ENCODE measurements around the gene SLC7A10.
"Not testable (repeated sequence)": the region's sequence is repeated elsewhere in the genome, so short reads cannot be mapped to it uniquely, and the experiment has no call there.

SLC7A10 gene

DNA sequence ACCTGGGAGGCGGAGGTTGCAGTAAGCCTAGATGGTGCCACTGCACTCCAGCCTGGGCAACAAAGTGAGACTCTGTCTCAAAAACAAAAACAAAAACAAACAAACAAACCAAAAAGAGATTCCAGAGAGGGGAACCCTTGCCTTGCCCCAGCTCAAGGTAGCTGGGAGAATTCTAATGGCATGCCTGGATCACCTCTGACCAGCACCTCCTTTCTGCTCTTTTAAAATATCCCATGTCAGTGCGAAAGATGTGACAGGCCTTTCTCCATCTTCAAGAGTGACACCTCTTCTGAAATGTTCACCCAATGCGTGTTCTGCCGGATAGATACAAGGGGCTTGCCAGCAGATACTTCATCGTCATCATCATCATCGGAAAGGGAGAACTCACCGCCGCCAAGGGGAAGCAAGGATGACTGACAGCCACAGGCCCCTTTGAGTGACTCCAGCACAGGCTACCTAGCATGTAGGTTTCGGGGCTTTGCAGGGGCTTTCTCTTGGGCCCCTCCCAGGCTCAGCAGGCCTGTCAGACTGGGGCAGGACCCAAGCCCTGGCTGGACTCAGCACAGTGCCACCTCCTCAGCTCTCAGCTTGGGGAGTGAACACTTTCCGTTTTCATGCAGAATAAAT lies 50.4 kb downstream of the SLC7A10 start:
- no peak for DNase-seq

DNA sequence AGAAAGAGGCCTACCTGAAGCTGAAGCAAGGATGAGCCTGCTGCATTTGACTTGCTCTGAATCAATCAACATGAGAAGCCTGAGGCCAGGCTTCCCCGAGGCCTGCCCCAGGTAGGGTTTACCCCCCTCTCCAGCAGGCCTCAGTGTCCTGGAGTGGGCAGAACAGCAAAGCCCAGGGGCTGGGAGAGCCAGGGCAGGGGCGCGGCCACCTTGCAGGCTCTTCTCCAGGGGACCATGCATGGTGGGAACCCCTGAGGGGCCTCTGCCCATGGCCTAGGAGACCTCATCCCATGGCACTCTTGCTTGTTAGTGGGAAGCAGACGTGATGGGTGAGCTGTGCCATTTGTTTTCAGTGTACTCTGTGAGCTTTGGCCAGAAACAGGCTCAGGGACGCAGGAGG lies 51.5 kb downstream of the SLC7A10 start:
- DNase-seq, result no peak

DNA sequence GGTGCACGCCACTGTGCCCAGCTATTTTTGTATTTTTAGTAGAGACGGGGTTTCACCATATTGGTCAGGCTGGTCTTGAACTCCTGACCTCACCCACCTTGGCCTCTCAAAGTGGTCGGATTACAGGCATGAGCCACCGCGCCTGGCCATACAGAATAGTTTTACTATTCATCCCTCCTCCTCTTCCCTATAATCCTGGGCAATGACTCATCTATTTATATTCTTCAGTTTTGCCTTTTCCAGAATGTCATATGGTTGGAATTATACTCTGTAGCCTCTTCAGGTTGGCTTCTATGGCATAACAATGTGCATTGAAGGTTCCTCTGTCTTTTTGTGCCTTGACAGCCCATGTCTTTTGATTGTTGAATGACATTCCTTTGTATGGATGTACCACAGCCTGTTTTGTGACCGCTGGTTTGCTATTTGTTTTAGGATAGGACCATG lies 53.7 kb downstream of the SLC7A10 start:
- no peak for DNase-seq

DNA sequence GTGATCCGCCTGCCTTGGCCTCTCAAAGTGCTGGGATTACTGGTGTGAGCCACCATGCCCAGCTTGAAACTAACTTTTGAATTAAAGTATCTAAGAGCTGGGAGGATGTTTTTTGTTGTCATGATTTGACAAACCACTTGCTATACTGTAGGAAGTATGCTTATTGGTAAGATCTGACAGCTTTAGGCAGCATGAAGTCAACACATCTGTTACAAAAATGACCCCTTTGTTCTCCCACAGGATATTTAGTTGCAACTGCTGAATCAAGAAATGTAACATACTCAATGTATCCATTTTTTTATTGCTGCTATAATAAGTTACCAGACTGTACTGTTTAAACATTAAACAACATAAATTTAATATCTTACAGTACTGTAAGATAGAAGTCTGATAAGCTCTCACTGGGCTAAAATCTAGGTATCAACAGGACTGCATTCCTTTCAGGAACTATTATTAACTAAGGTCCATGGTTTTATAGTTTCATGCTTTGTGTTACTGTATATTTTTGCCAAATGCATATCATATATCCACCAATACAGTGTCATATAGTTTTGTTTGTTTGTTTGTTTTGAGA lies 54.3 kb downstream of the SLC7A10 start:
- no peak for DNase-seq

DNA sequence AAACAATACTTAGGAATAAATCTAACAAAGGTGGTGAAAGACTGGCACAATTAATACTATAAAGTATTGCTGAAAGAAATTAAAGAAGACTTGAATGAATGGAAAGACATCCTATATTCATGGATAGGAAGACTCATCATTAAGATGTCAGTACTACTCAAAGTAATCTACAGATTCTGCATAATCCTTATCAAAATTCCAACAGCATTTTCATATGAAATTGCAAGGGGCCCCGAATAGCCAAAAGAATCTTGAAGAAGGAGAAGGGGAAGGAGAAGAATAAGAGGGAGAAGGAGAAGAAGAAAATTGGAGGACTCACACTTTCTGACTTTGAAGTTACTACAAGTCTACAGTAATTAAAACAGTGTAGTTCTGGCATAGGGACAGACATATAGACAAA lies 57.1 kb downstream of the SLC7A10 start:
- DNase-seq, result no peak

DNA sequence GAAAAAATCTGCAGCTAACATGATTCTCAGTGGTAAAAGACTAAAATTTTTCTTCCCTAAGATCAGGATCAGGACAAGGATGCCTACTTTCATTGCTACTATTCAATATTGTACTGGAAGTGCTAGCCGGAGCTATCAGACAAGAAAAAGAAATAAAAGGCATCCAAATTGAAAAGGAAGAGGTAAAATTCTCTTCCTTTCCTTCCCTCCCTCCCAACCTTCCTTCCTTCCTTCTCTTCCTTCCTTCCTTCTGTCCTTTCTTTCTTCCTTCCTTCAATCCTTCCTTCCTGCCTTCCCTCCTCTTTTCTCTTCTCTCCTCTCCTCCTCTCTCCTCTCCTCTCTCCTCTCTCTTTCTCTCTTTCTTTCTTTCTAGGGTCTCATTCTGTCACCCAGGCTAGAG lies 58.2 kb downstream of the SLC7A10 start:
- no peak for DNase-seq

DNA sequence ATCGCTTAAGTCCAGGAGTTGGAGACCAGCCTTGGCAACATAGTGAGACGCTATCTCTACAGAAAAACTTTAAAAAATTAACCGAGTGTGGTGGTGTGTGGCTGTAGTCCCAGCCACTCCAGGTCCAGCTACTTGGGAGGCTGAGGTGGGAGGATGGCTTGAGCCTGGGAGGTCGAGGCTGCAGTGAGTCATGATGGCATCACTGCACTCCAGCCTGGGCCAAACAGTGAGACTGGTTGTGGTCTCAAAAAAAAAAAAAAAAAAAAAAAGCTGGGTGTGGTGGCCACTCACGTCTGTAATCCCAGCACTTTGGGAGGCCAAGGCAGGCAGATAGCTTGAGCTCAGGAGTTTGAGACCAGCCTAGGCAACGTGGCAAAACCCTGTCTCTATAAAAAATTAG lies 59.6 kb downstream of the SLC7A10 start:
- not testable (repeated sequence) for DNase-seq

DNA sequence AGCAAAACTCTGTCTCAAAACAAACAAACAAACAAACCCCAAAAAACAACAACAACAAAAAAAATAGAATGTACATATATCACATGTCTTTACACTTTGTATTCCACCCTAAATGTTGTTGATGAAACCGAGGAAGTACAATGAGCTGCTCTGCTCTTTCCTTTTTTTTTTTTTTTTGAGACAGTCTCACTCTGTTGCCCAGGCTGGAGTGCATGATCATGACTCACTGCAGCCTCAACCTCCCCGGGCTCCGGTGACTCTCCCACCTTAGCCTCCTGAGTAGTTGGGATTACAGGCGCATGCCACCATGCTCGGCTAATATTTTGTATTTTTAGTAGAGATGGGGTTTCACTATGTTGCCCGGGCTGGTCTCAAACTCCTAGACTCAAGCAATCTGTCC lies 62.2 kb downstream of the SLC7A10 start:
- DNase-seq, result no peak

DNA sequence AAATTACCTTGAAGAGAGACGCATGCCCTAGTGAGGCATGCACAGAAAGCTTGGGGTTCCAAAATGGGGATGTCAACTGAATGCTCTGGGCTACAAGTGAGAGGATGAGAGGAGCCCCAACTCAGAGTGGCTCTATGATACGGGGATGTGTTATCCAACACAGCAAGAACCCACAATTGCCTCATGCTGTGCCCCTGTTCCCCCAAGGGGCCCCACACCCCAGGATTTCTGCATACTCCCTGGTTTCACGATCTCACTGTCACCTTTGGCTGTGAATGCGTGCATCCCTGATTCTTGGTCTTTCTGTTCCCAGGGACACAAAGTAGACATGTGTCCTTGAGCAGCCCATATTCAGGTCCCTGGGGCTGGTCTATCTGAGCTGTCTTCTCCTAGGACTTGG lies 64.4 kb downstream of the SLC7A10 start:
- DNase-seq, result no peak

DNA sequence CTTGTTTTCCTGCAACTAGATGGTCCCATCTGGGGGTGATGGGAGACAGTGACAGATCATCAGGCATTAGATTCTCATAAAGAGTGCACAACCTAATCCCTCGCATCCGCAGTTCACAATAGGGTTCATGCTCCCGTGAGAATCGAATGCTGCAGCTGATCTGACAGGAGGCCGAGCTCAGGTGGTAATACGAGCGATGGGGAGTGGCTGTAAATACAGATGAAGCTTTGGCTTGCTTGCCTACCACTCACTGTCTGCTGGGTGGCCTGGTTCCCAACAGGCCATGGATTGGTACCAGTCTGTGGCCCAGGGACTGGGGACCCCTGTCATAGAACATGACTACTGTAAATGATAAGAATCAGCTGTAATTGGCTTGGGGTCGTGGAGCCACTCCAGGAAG lies 65.8 kb downstream of the SLC7A10 start:
- DNase-seq, result no peak

DNA sequence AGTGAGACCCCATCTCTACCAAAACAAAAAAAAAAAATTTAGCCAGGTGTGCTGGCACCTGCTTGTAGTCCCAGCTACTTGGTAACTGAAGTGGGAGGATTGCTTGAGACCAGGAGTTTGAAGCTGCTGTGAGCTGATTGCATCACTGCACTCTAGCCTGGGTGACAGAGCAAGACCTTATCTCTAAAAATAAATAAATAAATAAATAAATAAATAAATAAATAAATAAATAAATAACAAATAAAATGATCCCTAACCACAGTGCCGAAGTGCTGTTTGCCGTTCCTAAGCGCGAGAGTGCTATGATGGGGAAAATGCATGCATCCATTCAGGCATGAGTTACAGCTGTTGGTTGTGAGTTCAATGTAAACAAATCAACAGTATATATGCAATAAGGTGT lies 66.5 kb downstream of the SLC7A10 start:
- no peak for DNase-seq

Measured in SHP77 treated with DMSO at 0.1 percent for 48 hours (cell line).